ENCODE measurements around the gene ANKMY1.

- no peak for TF ChIP-seq CTCF (IDR thresholded peaks at IDR 0.05)
- no peak for TF ChIP-seq EZH2 (IDR thresholded peaks at IDR 0.05; ENCODE audit: borderline replicate concordance, insufficient read depth, low read depth, low read length, poor library complexity, severe bottlenecking)
Observed at GRCh38 chr2:240576036-240576435, 18.2 kb upstream of the ANKMY1 start.
